Loucy (cell line): ENCODE measurements around the gene CCS.

ENCODE experiments used
- H2AFZ ChIP-seq: fragments of 200-600 bp; sonication (generic); 2 replicates; pipeline ENCODE4 v1.6.0; 2016; ENCODE audit warnings: antibody characterized with exemption, mild to moderate bottlenecking, low read length, moderate library complexity
- H3F3A ChIP-seq: fragments of 200-600 bp; 2 replicates; pipeline ENCODE4 v1.6.0; 2016; ENCODE audit warnings: antibody characterized with exemption, low read depth, mild to moderate bottlenecking
- H3K27me3 ChIP-seq: fragments of 200-600 bp; sonication (generic); 2 replicates; pipeline ENCODE4 v1.6.1; 2014; ENCODE audit warnings: low read length, mild to moderate bottlenecking; ENCODE audit not compliant: insufficient read depth, poor library complexity, severe bottlenecking
- H3K36me3 ChIP-seq: fragments of 200-600 bp; sonication (generic); 2 replicates; pipeline ENCODE4 v1.6.1; 2016; ENCODE audit warnings: low read length; ENCODE audit not compliant: insufficient read depth
- H3K4me1 ChIP-seq: fragments of 200-600 bp; sonication (generic); 2 replicates; pipeline ENCODE4 v1.5.1; 2014; ENCODE audit warnings: low read length, mild to moderate bottlenecking; ENCODE audit not compliant: insufficient read depth, poor library complexity, severe bottlenecking
- H3K4me2 ChIP-seq: fragments of 200-600 bp; sonication (generic); 2 replicates; pipeline ENCODE4 v1.6.0; 2014; ENCODE audit warnings: antibody characterized with exemption, low read length, low read depth, mild to moderate bottlenecking; ENCODE audit not compliant: poor library complexity, severe bottlenecking
- H3K4me3 ChIP-seq: fragments of 200-600 bp; sonication (generic); 2 replicates; pipeline ENCODE4 v1.5.1; 2014; ENCODE audit warnings: low read length, mild to moderate bottlenecking, mixed read lengths; ENCODE audit not compliant: poor library complexity, severe bottlenecking
- H3K79me2 ChIP-seq: fragments of 200-600 bp; sonication (generic); 2 replicates; pipeline ENCODE4 v1.6.1; 2014; ENCODE audit warnings: low read length; ENCODE audit not compliant: insufficient read depth
- H3K9ac ChIP-seq: fragments of 200-600 bp; sonication (generic); 2 replicates; pipeline ENCODE4 v1.6.0; 2014; ENCODE audit warnings: mild to moderate bottlenecking, low read depth, low read length, moderate library complexity; ENCODE audit not compliant: poor library complexity, severe bottlenecking
- H3K9me2 ChIP-seq: fragments of 200-600 bp; sonication (generic); replicated peaks from 2 replicates; pipeline ENCODE4 v1.6.1; 2016; ENCODE audit warnings: low read depth, low read length, mixed read lengths
- H3K9me3 ChIP-seq: fragments of 200-600 bp; sonication (generic); 2 replicates; pipeline ENCODE4 v1.6.1; 2014; ENCODE audit warnings: mild to moderate bottlenecking, antibody characterized with exemption, low read length, low read depth; ENCODE audit not compliant: insufficient read depth
- H4K20me1 ChIP-seq: fragments of 200-600 bp; sonication (generic); 2 replicates; pipeline ENCODE4 v1.6.0; 2014; ENCODE audit warnings: antibody characterized with exemption, low read length, mild to moderate bottlenecking; ENCODE audit not compliant: insufficient read depth, poor library complexity, severe bottlenecking
- EZH2phosphoT487 ChIP-seq: fragments of 200-600 bp; IDR thresholded peaks from 2 replicates; pipeline ENCODE4 v1.6.1; 2018; ENCODE audit warnings: antibody characterized with exemption, mild to moderate bottlenecking, moderate library complexity, borderline replicate concordance
- TF ChIP-seq, protein P1 (sequence below): fragments of 200-600 bp; sonication (generic); conservative IDR thresholded peaks from 2 replicates; pipeline ENCODE4 v1.5.1; 2014; ENCODE audit warnings: mild to moderate bottlenecking, antibody characterized with exemption, low read length

The CCS gene

GRCh38 chr11:66555416-66555815, 37.6 kb upstream of the CCS start:
- Histone ChIP-seq H3K36me3 (no peaks in the 10 kb centered on the region), H3K27me3 (no peaks in the 10 kb centered on the region), H3K9ac (no peak overlapping the region), H3K79me2 (no peaks in the 10 kb centered on the region), H4K20me1 (no peaks in the 10 kb centered on the region), H3K4me3 (no peak overlapping the region), H3K4me1 (no peaks in the 10 kb centered on the region), H3K9me2 (no peaks in the 10 kb centered on the region), H3K9me3 (no peaks in the 10 kb centered on the region), H3F3A (no peaks in the 10 kb centered on the region), H3K4me2 (no peak overlapping the region), H2AFZ (no peak overlapping the region)
- TF ChIP-seq EZH2phosphoT487: no peak
- TF ChIP-seq, protein P1, sequence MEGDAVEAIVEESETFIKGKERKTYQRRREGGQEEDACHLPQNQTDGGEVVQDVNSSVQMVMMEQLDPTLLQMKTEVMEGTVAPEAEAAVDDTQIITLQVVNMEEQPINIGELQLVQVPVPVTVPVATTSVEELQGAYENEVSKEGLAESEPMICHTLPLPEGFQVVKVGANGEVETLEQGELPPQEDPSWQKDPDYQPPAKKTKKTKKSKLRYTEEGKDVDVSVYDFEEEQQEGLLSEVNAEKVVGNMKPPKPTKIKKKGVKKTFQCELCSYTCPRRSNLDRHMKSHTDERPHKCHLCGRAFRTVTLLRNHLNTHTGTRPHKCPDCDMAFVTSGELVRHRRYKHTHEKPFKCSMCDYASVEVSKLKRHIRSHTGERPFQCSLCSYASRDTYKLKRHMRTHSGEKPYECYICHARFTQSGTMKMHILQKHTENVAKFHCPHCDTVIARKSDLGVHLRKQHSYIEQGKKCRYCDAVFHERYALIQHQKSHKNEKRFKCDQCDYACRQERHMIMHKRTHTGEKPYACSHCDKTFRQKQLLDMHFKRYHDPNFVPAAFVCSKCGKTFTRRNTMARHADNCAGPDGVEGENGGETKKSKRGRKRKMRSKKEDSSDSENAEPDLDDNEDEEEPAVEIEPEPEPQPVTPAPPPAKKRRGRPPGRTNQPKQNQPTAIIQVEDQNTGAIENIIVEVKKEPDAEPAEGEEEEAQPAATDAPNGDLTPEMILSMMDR: no peak

DNA sequence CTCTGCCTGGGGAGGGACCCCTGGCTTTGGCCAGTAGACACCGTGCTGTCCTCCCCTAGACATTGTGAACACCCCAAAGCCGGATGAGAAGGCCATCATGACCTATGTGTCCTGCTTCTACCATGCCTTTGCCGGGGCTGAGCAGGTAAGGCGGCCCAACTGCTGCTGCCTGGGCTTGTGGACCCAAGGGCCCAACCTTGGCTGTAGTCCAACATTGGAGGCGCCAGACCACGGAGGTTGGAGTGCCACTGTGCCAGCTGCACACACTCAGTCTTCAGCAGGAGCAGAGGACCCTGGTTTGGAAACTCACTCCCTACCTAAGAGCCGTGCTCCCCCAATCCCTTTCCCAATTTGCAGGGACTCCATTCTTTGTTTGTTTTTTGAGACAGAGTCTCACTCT, 36.9 kb upstream of the CCS start:
- Histone ChIP-seq H3K9me2 (no peaks in the 10 kb centered on the region), H3K4me2 (no peak overlapping the region), H3K4me3 (no peak overlapping the region), H3K9ac (no peak overlapping the region), H4K20me1 (no peaks in the 10 kb centered on the region), H3K4me1 (no peaks in the 10 kb centered on the region), H3K27me3 (no peaks in the 10 kb centered on the region), H3K36me3 (no peaks in the 10 kb centered on the region), H2AFZ (no peak overlapping the region), H3K79me2 (no peaks in the 10 kb centered on the region), H3F3A (no peaks in the 10 kb centered on the region), H3K9me3 (no peaks in the 10 kb centered on the region)
- TF ChIP-seq, protein P1: no peak
- no peak for TF ChIP-seq EZH2phosphoT487

DNA sequence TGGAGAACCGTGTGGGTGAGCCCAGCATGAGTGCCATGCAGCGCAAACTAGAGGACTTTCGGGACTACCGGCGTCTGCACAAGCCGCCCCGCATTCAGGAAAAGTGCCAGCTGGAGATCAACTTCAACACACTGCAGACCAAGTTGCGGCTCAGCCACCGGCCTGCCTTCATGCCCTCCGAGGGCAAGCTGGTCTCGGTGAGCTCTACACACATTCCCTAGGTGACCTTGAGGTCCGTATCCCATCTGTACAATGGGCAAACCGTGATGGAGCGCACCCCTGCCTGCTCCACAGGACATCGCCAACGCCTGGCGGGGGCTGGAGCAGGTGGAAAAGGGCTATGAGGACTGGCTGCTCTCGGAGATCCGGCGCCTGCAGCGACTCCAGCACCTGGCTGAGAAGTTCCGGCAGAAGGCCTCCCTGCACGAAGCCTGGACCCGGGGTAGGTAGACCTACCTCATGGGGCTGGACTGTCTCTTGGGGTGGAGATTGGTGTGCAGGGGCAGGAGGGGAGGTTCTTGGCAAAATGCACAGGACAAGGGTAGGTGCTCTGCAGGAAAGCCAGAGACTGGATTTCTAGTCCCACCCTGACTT, 35.2 kb upstream of the CCS start:
- Histone ChIP-seq H3K79me2 (no peaks in the 10 kb centered on the region), H3K4me2 (no peak overlapping the region), H3K9me3 (no peaks in the 10 kb centered on the region), H3K4me1 (no peaks in the 10 kb centered on the region), H3F3A (no peaks in the 10 kb centered on the region), H3K36me3 (no peaks in the 10 kb centered on the region), H4K20me1 (no peaks in the 10 kb centered on the region), H3K9ac (no peak overlapping the region), H3K4me3 (no peak overlapping the region), H3K9me2 (no peaks in the 10 kb centered on the region), H3K27me3 (no peaks in the 10 kb centered on the region), H2AFZ (no peak overlapping the region)
- TF ChIP-seq, protein P1: no peak
- no peak for TF ChIP-seq EZH2phosphoT487
